NT2/D1 (cell line): ENCODE measurements around the gene MMP2.

Experiments used
- DNase-seq: peaks from one replicate; pipeline ENCODE4 v3.0.0-alpha.2; 2011; ENCODE audit warnings: low read depth, low spot score
- H3K27me3 ChIP-seq: 2 replicates; pipeline ENCODE4 v1.6.0; 2011; ENCODE audit warnings: mild to moderate bottlenecking; ENCODE audit not compliant: insufficient read length, insufficient read depth
- H3K36me3 ChIP-seq: 2 replicates; pipeline ENCODE4 v1.6.1; 2011; ENCODE audit warnings: mild to moderate bottlenecking, low read length, mixed read lengths; ENCODE audit not compliant: insufficient read depth, insufficient read length
- H3K4me1 ChIP-seq: 2 replicates; pipeline ENCODE4 v1.5.1; 2011; ENCODE audit not compliant: insufficient read depth, insufficient read length
- H3K4me3 ChIP-seq: 2 replicates; pipeline ENCODE4 v1.5.1; 2011; ENCODE audit warnings: low read depth; ENCODE audit not compliant: insufficient read length
- H3K9ac ChIP-seq: 2 replicates; pipeline ENCODE4 v1.6.0; 2011; ENCODE audit warnings: low read depth; ENCODE audit not compliant: insufficient read length
- H3K9me3 ChIP-seq: 2 replicates; pipeline ENCODE4 v1.5.1; 2011; ENCODE audit warnings: mild to moderate bottlenecking, low read length; ENCODE audit not compliant: insufficient read depth
- SUZ12 ChIP-seq: IDR thresholded peaks from 2 replicates; pipeline ENCODE4 v1.6.1; 2011; ENCODE audit not compliant: insufficient read length, insufficient read depth; ENCODE audit errors: extremely low read depth
- YY1 ChIP-seq: IDR thresholded peaks from 2 replicates; pipeline ENCODE4 v1.6.1; 2011; ENCODE audit not compliant: insufficient read length, insufficient read depth
- ZNF274 ChIP-seq: IDR thresholded peaks from 2 replicates; pipeline ENCODE4 v1.6.1; 2011; ENCODE audit warnings: mild to moderate bottlenecking, low read depth, low read length

Gene MMP2

GRCh38 chr16:55542459-55543082 lies 63.6 kb downstream of the MMP2 start:
- H3K9ac ChIP-seq = no peak overlapping the region

GRCh38 chr16:55543472-55543871 lies 64.5 kb downstream of the MMP2 start:
- Histone ChIP-seq H3K9me3 (no peaks in the 10 kb centered on the region), H3K4me1 (no peaks in the 10 kb centered on the region), H3K4me3 (no peak overlapping the region), H3K9ac (no peak overlapping the region), H3K27me3 (no peaks in the 10 kb centered on the region), H3K36me3 (peaks cover 3% of the 10 kb centered on the region)
- no peak for TF ChIP-seq YY1
- no peak for TF ChIP-seq SUZ12
- TF ChIP-seq ZNF274 = no peak
- DNase-seq = no peak

More at GRCh38 chr16:55542459-55543082, 63.6 kb downstream of the MMP2 start:
- no peaks in the 10 kb centered on the region for H3K9me3 ChIP-seq
- peaks cover 3% of the 10 kb centered on the region for H3K36me3 ChIP-seq
- TF ChIP-seq SUZ12 (no peak), YY1 (no peak), ZNF274 (no peak)
- H3K4me1 ChIP-seq = no peaks in the 10 kb centered on the region
- no peaks in the 10 kb centered on the region for H3K27me3 ChIP-seq
- DNase-seq = no peak
- no peak overlapping the region for H3K4me3 ChIP-seq

- peaks cover 13% of the 10 kb centered on the region; the same call in 1 of the 2 replicates for H3K9me3 ChIP-seq
- H3K4me3 ChIP-seq = no peak overlapping the region
- no peaks in the 10 kb centered on the region for H3K27me3 ChIP-seq
- no peaks in the 10 kb centered on the region for H3K4me1 ChIP-seq
- DNase-seq = no peak
- H3K36me3 ChIP-seq = peaks cover 19% of the 10 kb centered on the region
- TF ChIP-seq YY1 (no peak), ZNF274 (no peak), SUZ12 (no peak)
- no peak overlapping the region for H3K9ac ChIP-seq
Measured at GRCh38 chr16:55552621-55553020, 73.6 kb downstream of the MMP2 start.

- no peak for TF ChIP-seq SUZ12
- TF ChIP-seq YY1 = no peak
- TF ChIP-seq ZNF274 = no peak
- H3K4me1 ChIP-seq = no peaks in the 10 kb centered on the region
Measured at GRCh38 chr16:55555436-55555835, 76.4 kb downstream of the MMP2 start.

More at GRCh38 chr16:55555436-55555835, 76.4 kb downstream of the MMP2 start:
- H3K9me3 ChIP-seq = peaks cover 13% of the 10 kb centered on the region; the same call in 1 of the 2 replicates
- H3K36me3 ChIP-seq = peaks cover 14% of the 10 kb centered on the region
- H3K27me3 ChIP-seq = no peaks in the 10 kb centered on the region
- no peak for DNase-seq
- no peak overlapping the region for H3K4me3 ChIP-seq
- no peak overlapping the region for H3K9ac ChIP-seq
